Upper lobe of right lung (tissue), 1 donor: Measurements from ENCODE around the gene TMEM169. TPM values are rescaled to one million over a fixed set of nuclear protein-coding genes. Genes with fewer than 3 reads are reported as not detected.

ENCODE experiments used
- ATAC-seq: fragments of 200-7000 bp; cut with Tn5 transposase; one replicate; pipeline ENCODE4 v1.9.1; 2020; ENCODE audit warnings: mild to moderate bottlenecking, moderate library complexity
- DNase-seq: peaks from one replicate; pipeline ENCODE4 v3.0.0-alpha.2; 2020
- H3K27ac ChIP-seq: fragments of 200-600 bp; one replicate; pipeline ENCODE4 v1.8.0; 2022
- H3K27me3 ChIP-seq: fragments of 200-600 bp; one replicate; pipeline ENCODE4 v1.8.0; 2022; ENCODE audit warnings: mild to moderate bottlenecking
- H3K36me3 ChIP-seq: fragments of 200-600 bp; one replicate; pipeline ENCODE4 v1.8.0; 2022
- H3K4me1 ChIP-seq: fragments of 200-600 bp; one replicate; pipeline ENCODE4 v1.8.0; 2022
- H3K4me3 ChIP-seq: fragments of 200-600 bp; one replicate; pipeline ENCODE4 v1.8.0; 2022; ENCODE audit warnings: mild to moderate bottlenecking
- H3K9me3 ChIP-seq: fragments of 200-600 bp; one replicate; pipeline ENCODE4 v1.8.0; 2022
- intact Hi-C: fragments of 100-400 bp; cut with DNase I; formaldehyde crosslinking; loops from one replicate; pipeline ENCODE4 v1.11.0; 2022
- total RNA-seq: library from RNA; stranded (reverse); fragmentation: NEBNext Ultra II Directional; extraction: Animal tissue kit (Norgen Biotek cat#: 25700); gene quantifications from one replicate; pipeline ENCODE4 v1.2.1, GENCODE V29; 2021
- TF ChIP-seq, protein P1 (sequence below): fragments of 200-600 bp; IDR thresholded peaks from one replicate; pipeline ENCODE4 v1.8.0; 2022; ENCODE audit warnings: antibody characterized with exemption
- donor health status: DM: no; HTN: yes; CAD: no; lungs with severe emphysema.

The TMEM169 gene
- total RNA-seq, 1 donor from 2014 or later, result 1.4 TPM

DNA sequence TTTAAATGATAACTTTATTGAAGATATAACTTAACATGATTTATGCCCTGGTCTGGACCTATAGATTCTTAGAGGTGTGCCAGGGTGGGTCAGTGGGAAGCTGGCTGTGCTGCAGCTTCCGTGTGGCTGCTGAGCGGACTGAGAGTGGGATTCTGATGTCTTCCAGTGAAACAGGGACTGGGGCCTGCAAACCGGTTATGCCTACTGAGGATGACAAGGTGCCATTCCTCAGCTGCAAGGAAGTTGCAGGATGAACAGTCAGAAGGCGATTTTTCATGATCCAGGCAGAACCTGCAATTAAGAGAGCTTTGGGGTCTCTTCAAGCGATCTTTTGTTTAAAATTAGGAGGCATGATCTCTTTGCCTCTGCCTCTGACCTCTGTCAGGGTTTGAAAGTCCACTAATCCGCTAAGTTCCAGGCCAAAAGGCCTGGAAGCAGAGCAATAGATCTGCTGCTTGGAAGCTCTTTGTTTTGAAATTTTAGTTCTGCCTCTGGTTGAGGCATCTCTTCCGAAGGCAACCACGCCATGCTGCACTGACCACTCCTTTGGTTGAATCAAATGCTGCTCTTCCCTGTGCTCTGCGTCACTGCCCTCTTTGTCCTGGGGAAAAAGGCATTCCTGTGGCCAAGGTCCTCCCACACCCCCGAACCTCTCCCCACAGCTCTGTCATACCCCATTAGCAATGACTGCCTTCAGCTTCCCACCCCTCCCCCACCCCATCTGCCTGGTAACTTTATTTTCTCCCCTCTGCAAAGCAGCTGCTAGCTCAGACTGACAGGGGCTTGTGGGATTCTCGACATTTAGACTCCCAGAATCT lies 2.0 kb downstream of the TMEM169 start:
- no peak overlapping the region for H3K4me3 ChIP-seq
- ATAC-seq, result no peak
- H3K36me3 ChIP-seq, result no peaks in the 10 kb centered on the region
- TF ChIP-seq, protein P1, sequence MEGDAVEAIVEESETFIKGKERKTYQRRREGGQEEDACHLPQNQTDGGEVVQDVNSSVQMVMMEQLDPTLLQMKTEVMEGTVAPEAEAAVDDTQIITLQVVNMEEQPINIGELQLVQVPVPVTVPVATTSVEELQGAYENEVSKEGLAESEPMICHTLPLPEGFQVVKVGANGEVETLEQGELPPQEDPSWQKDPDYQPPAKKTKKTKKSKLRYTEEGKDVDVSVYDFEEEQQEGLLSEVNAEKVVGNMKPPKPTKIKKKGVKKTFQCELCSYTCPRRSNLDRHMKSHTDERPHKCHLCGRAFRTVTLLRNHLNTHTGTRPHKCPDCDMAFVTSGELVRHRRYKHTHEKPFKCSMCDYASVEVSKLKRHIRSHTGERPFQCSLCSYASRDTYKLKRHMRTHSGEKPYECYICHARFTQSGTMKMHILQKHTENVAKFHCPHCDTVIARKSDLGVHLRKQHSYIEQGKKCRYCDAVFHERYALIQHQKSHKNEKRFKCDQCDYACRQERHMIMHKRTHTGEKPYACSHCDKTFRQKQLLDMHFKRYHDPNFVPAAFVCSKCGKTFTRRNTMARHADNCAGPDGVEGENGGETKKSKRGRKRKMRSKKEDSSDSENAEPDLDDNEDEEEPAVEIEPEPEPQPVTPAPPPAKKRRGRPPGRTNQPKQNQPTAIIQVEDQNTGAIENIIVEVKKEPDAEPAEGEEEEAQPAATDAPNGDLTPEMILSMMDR, result no peak
- peaks cover 16% of the 10 kb centered on the region for H3K4me1 ChIP-seq
- H3K27me3 ChIP-seq, result no peaks in the 10 kb centered on the region
- DNase-seq, result no peak
- H3K9me3 ChIP-seq, result no peaks in the 10 kb centered on the region
- H3K27ac ChIP-seq, result no peak overlapping the region
- intact Hi-C loops, result no loop called here

DNA sequence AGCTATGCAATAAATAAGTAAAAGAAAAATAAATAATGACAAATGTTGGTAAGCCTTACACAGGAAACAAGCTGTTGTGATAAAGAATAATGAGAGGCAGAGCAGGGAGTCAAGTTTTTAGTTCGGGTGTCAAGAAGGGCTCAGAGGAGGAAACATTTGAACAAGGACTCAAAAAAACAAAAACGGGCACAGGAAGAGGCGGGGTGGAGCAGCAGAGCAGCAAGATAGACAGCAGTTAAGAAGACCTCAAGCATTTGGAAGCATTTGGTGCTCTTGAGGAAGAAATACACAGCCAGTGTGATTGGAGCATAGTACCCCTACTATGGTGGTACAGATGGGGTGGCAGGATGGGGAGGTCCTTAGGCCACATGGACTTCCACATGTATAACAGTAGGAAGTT lies 2.8 kb downstream of the TMEM169 start:
- H3K4me1 ChIP-seq, result peaks cover 16% of the 10 kb centered on the region
- intact Hi-C loops, result no loop called here
- H3K4me3 ChIP-seq, result no peak overlapping the region
- H3K9me3 ChIP-seq, result no peaks in the 10 kb centered on the region
- H3K27ac ChIP-seq, result peak overlapping the region; percentile 13
- H3K27me3 ChIP-seq, result no peaks in the 10 kb centered on the region
- TF ChIP-seq, protein P1, result no peak
- H3K36me3 ChIP-seq, result no peaks in the 10 kb centered on the region
- ATAC-seq (no peak), DNase-seq (no peak)

GRCh38 chr2:216086207-216086893 lies 4.6 kb downstream of the TMEM169 start:
- TF ChIP-seq, protein P1, result no peak
- Histone ChIP-seq H3K4me3 (no peak overlapping the region), H3K36me3 (no peaks in the 10 kb centered on the region), H3K9me3 (no peaks in the 10 kb centered on the region), H3K27ac (no peak overlapping the region), H3K27me3 (no peaks in the 10 kb centered on the region), H3K4me1 (peaks cover 8% of the 10 kb centered on the region)
- intact Hi-C loops, result no loop called here
- ATAC-seq (no peak), DNase-seq (no peak)

GRCh38 chr2:216090369-216090786 lies 8.7 kb downstream of the TMEM169 start:
- TF ChIP-seq, protein P1, result no peak

GRCh38 chr2:216092646-216093045 lies 10.9 kb downstream of the TMEM169 start:
- Histone ChIP-seq H3K27me3 (no peaks in the 10 kb centered on the region), H3K27ac (no peak overlapping the region), H3K4me3 (no peak overlapping the region), H3K36me3 (no peaks in the 10 kb centered on the region), H3K4me1 (no peaks in the 10 kb centered on the region), H3K9me3 (no peaks in the 10 kb centered on the region)
- intact Hi-C loops, result no loop called here
- TF ChIP-seq, protein P1, result no peak
- ATAC-seq (no peak), DNase-seq (no peak)

More at GRCh38 chr2:216090369-216090786, 8.7 kb downstream of the TMEM169 start:
- H3K27ac ChIP-seq, result no peak overlapping the region
- H3K4me1 ChIP-seq, result no peaks in the 10 kb centered on the region
- no peaks in the 10 kb centered on the region for H3K36me3 ChIP-seq
- no peaks in the 10 kb centered on the region for H3K27me3 ChIP-seq
- no peaks in the 10 kb centered on the region for H3K9me3 ChIP-seq
- intact Hi-C loops, result no loop called here
- no peak for DNase-seq
- ATAC-seq, result no peak
- H3K4me3 ChIP-seq, result no peak overlapping the region
